Mesendoderm (in vitro differentiated cells): ENCODE results near the gene NXPE3.

Experiments
- DNase-seq: peaks from one replicate; pipeline ENCODE4 v3.0.0; 2013
- H2AK5ac ChIP-seq: 2 replicates; pipeline ENCODE4 v1.6.1; 2013; ENCODE audit warnings: low read length, inconsistent platforms
- H2BK120ac ChIP-seq: 2 replicates; pipeline ENCODE4 v1.6.1; 2013; ENCODE audit warnings: low read depth, mild to moderate bottlenecking, low read length, moderate library complexity, mixed read lengths
- H2BK15ac ChIP-seq: replicated peaks from 2 replicates; pipeline ENCODE4 v1.6.1; 2013; ENCODE audit warnings: low read depth, mild to moderate bottlenecking, moderate library complexity
- H2BK5ac ChIP-seq: 2 replicates; pipeline ENCODE4 v1.6.1; 2013; ENCODE audit warnings: low read length, inconsistent platforms
- H3K18ac ChIP-seq: 2 replicates; pipeline ENCODE4 v1.6.1; 2013; ENCODE audit warnings: mild to moderate bottlenecking, low read length, mixed read lengths
- H3K23ac ChIP-seq: one replicate; pipeline ENCODE4 v1.6.1; 2013; ENCODE audit warnings: low read length
- H3K27ac ChIP-seq: 2 replicates; pipeline ENCODE4 v1.5.1; 2013; ENCODE audit warnings: low read depth, mild to moderate bottlenecking, inconsistent platforms, low read length, moderate library complexity
- H3K27me3 ChIP-seq: 2 replicates; pipeline ENCODE4 v1.6.1; 2013; ENCODE audit warnings: low read length, control low read depth, mild to moderate bottlenecking, inconsistent platforms; ENCODE audit not compliant: insufficient read depth, poor library complexity
- H3K36me3 ChIP-seq: 2 replicates; pipeline ENCODE4 v1.6.1; 2013; ENCODE audit warnings: low read length, inconsistent platforms; ENCODE audit not compliant: control insufficient read depth, insufficient read depth
- H3K4ac ChIP-seq: one replicate; pipeline ENCODE4 v1.6.1; 2013; ENCODE audit warnings: low read depth, mild to moderate bottlenecking, low read length, moderate library complexity
- H3K4me1 ChIP-seq: 2 replicates; pipeline ENCODE4 v1.6.1; 2013; ENCODE audit warnings: low read depth, low read length, inconsistent platforms; ENCODE audit not compliant: control insufficient read depth
- H3K4me2 ChIP-seq: 2 replicates; pipeline ENCODE4 v1.6.1; 2013; ENCODE audit warnings: low read length
- H3K4me3 ChIP-seq: 2 replicates; pipeline ENCODE4 v1.5.1; 2013; ENCODE audit warnings: mild to moderate bottlenecking, low read length
- H3K56ac ChIP-seq: one replicate; pipeline ENCODE4 v1.6.1; 2013; ENCODE audit warnings: low read length
- H3K79me1 ChIP-seq: 2 replicates; pipeline ENCODE4 v1.6.1; 2013; ENCODE audit warnings: low read length, inconsistent platforms
- H3K79me2 ChIP-seq: 2 replicates; pipeline ENCODE4 v1.6.1; 2013; ENCODE audit warnings: mild to moderate bottlenecking, low read length; ENCODE audit not compliant: control insufficient read depth, insufficient read depth
- H3K9ac ChIP-seq: 2 replicates; pipeline ENCODE4 v1.6.1; 2013; ENCODE audit warnings: low read length, inconsistent platforms
- H4K5ac ChIP-seq: one replicate; pipeline ENCODE4 v1.6.1; 2013; ENCODE audit warnings: low read length
- H4K8ac ChIP-seq: one replicate; pipeline ENCODE4 v1.6.1; 2013; ENCODE audit warnings: low read depth, mild to moderate bottlenecking, control low read depth, low read length, moderate library complexity
- WGBS: extraction: QIAGEN DNeasy Blood & Tissue Kit; methylation state at CpG from one replicate; pipeline ENCODE4 v1.1.7; 2013; ENCODE audit warnings: low lambda C conversion rate, missing lambda C conversion rate; ENCODE audit not compliant: insufficient coverage; ENCODE audit errors: extremely low coverage; 5-methylcytosine and 5-hydroxymethylcytosine counted together

The NXPE3 gene

GRCh38 chr3:101784855-101785613 lies 6.0 kb downstream of the NXPE3 start:
- Histone ChIP-seq H3K4ac (no peak overlapping the region), H3K4me3 (no peak overlapping the region), H2BK120ac (no peak overlapping the region), H3K9ac (no peak overlapping the region), H2BK5ac (no peak overlapping the region), H3K79me2 (peaks cover 2% of the 10 kb centered on the region), H3K4me1 (no peaks in the 10 kb centered on the region), H3K27ac (no peak overlapping the region), H3K79me1 (no peaks in the 10 kb centered on the region), H2BK15ac (no peak overlapping the region), H2AK5ac (no peak overlapping the region), H3K56ac (no peak overlapping the region), H4K5ac (no peak overlapping the region), H3K4me2 (no peak overlapping the region), H3K27me3 (no peaks in the 10 kb centered on the region), H3K36me3 (peaks cover 12% of the 10 kb centered on the region), H3K18ac (no peak overlapping the region), H3K23ac (no peak overlapping the region), H4K8ac (no peak overlapping the region)
- WGBS: no CpG with 5 or more reads among the region's 5 CpGs
- DNase-seq: no peak

- no peak overlapping the region for H3K56ac ChIP-seq
- H2BK120ac ChIP-seq: no peak overlapping the region
- H3K23ac ChIP-seq: no peak overlapping the region
- no peaks in the 10 kb centered on the region for H3K27me3 ChIP-seq
- no peak overlapping the region for H3K27ac ChIP-seq
- H3K79me1 ChIP-seq: no peaks in the 10 kb centered on the region
- no peak overlapping the region for H4K5ac ChIP-seq
- no peak overlapping the region for H3K4me2 ChIP-seq
- no peak overlapping the region for H3K4me3 ChIP-seq
- H3K4ac ChIP-seq: no peak overlapping the region
- H3K4me1 ChIP-seq: no peaks in the 10 kb centered on the region
- no peaks in the 10 kb centered on the region for H3K36me3 ChIP-seq
- no peak overlapping the region for H2BK5ac ChIP-seq
- no peak overlapping the region for H2AK5ac ChIP-seq
- H3K79me2 ChIP-seq: no peaks in the 10 kb centered on the region
- H3K9ac ChIP-seq: no peak overlapping the region
- DNase-seq: no peak
- H4K8ac ChIP-seq: no peak overlapping the region
- no peak overlapping the region for H3K18ac ChIP-seq
- H2BK15ac ChIP-seq: no peak overlapping the region
- WGBS: no CpG with 5 or more reads among the region's 4 CpGs
Observed at GRCh38 chr3:101791778-101792177, 12.8 kb downstream of the NXPE3 start.

- Histone ChIP-seq H3K18ac (no peak overlapping the region), H3K4me3 (no peak overlapping the region), H3K79me2 (no peaks in the 10 kb centered on the region), H3K27ac (no peak overlapping the region), H3K4ac (no peak overlapping the region), H3K9ac (no peak overlapping the region), H4K8ac (no peak overlapping the region), H2BK5ac (no peak overlapping the region), H3K4me1 (no peaks in the 10 kb centered on the region), H3K23ac (no peak overlapping the region), H4K5ac (no peak overlapping the region), H2AK5ac (no peak overlapping the region), H3K4me2 (no peak overlapping the region), H2BK120ac (no peak overlapping the region), H3K56ac (no peak overlapping the region), H3K79me1 (no peaks in the 10 kb centered on the region), H2BK15ac (no peak overlapping the region), H3K36me3 (no peaks in the 10 kb centered on the region), H3K27me3 (no peaks in the 10 kb centered on the region)
- no CpG with 5 or more reads among the region's 3 CpGs for WGBS
- DNase-seq: peak; percentile 45
Observed at GRCh38 chr3:101796077-101796680, 17.2 kb downstream of the NXPE3 start.

GRCh38 chr3:101801174-101801573 lies 22.2 kb downstream of the NXPE3 start:
- H2BK15ac ChIP-seq: no peak overlapping the region
- H4K8ac ChIP-seq: no peak overlapping the region
- H3K9ac ChIP-seq: no peak overlapping the region
- H4K5ac ChIP-seq: no peak overlapping the region
- H2AK5ac ChIP-seq: no peak overlapping the region
- no CpG with 5 or more reads among the region's 4 CpGs for WGBS
- H3K56ac ChIP-seq: no peak overlapping the region
- no peaks in the 10 kb centered on the region for H3K79me1 ChIP-seq
- no peak overlapping the region for H3K27ac ChIP-seq
- DNase-seq: no peak
- no peak overlapping the region for H3K23ac ChIP-seq
- H2BK5ac ChIP-seq: no peak overlapping the region
- H3K4me3 ChIP-seq: no peak overlapping the region
- no peaks in the 10 kb centered on the region for H3K36me3 ChIP-seq
- no peaks in the 10 kb centered on the region for H3K79me2 ChIP-seq
- no peak overlapping the region for H3K4ac ChIP-seq
- no peak overlapping the region for H3K18ac ChIP-seq
- H2BK120ac ChIP-seq: no peak overlapping the region
- no peak overlapping the region for H3K4me2 ChIP-seq
- no peaks in the 10 kb centered on the region for H3K4me1 ChIP-seq
- no peaks in the 10 kb centered on the region for H3K27me3 ChIP-seq

GRCh38 chr3:101802179-101802578 lies 23.2 kb downstream of the NXPE3 start:
- H3K23ac ChIP-seq: no peak overlapping the region
- H3K4me3 ChIP-seq: no peak overlapping the region
- H2BK120ac ChIP-seq: no peak overlapping the region
- WGBS: no CpG with 5 or more reads among the region's 2 CpGs
- no peak overlapping the region for H3K4ac ChIP-seq
- H3K36me3 ChIP-seq: no peaks in the 10 kb centered on the region
- H2AK5ac ChIP-seq: no peak overlapping the region
- DNase-seq: no peak
- no peak overlapping the region for H3K27ac ChIP-seq
- no peaks in the 10 kb centered on the region for H3K79me2 ChIP-seq
- H3K18ac ChIP-seq: no peak overlapping the region
- no peak overlapping the region for H3K4me2 ChIP-seq
- H2BK15ac ChIP-seq: no peak overlapping the region
- no peaks in the 10 kb centered on the region for H3K27me3 ChIP-seq
- no peak overlapping the region for H4K5ac ChIP-seq
- H3K79me1 ChIP-seq: no peaks in the 10 kb centered on the region
- H3K9ac ChIP-seq: no peak overlapping the region
- no peaks in the 10 kb centered on the region for H3K4me1 ChIP-seq
- H2BK5ac ChIP-seq: no peak overlapping the region
- H4K8ac ChIP-seq: no peak overlapping the region
- H3K56ac ChIP-seq: no peak overlapping the region
